AG04449 (cell line): ENCODE measurements around the gene RAB14.
A peak's percentile ranks its signal among the peaks of the same experiment; 100 is the strongest.

Source experiments
- CTCF ChIA-PET: fragments of 350-600 bp; formaldehyde crosslinking; extraction: SDS; loops from one replicate; lab custom pipeline; 2021; ENCODE audit warnings: antibody characterized with exemption; lab: Yijun Ruan, JAX
- POLR2A ChIA-PET: fragments of 400-600, 350-600 bp; formaldehyde crosslinking; extraction: SDS; loops from one replicate; lab custom pipeline; 2020; ENCODE audit warnings: antibody characterized with exemption, inconsistent platforms; lab: Yijun Ruan, JAX
- DNase-seq: peaks from one replicate; pipeline ENCODE4 v3.0.0-alpha.2; 2010; ENCODE audit warnings: low read depth, low spot score
- H3K4me3 ChIP-seq: 2 replicates; pipeline ENCODE4 v1.5.1; 2011; ENCODE audit warnings: low read depth, mild to moderate bottlenecking, control low read depth, low read length
- TF ChIP-seq, protein P1 (sequence below): IDR thresholded peaks from one replicate; pipeline ENCODE4 v1.5.1; 2011; ENCODE audit warnings: mild to moderate bottlenecking, moderate library complexity, low read length, control low read depth, inconsistent platforms; ENCODE audit not compliant: insufficient read depth; ENCODE audit errors: missing control alignments

The RAB14 gene

DNA sequence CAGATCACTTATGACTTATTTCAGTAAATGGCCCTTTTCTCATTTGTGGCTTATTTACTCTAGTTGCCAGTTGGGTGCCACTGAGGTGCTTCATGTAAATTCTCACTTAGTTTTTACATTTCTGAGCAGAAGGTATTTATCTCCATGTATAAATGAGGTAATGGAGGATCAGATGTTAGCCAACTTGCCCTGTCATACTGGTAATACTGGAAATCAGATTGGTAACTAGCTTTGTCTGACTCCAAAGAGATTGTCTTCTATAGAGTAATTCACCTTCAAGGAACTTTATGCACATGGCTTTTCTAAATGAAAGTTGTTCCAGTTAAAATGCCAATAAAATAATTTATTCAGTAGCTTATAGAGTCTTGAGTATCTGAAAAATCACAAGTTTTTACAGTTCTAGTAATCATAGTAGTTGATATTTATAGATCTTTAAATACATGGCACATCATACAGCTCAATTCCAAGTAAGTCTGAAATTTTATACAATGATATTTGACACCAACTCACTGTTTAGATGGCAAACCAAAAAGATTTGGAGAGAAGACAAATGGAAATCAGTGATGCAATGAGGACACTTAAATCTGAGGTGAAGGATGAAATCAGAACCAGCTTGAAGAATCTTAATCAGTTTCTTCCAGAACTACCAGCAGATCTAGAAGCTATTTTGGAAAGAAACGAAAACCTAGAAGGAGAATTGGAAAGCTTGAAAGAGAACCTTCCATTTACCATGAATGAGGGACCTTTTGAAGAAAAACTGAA is 28.8 kb downstream of the RAB14 start:
- TF ChIP-seq, protein P1, sequence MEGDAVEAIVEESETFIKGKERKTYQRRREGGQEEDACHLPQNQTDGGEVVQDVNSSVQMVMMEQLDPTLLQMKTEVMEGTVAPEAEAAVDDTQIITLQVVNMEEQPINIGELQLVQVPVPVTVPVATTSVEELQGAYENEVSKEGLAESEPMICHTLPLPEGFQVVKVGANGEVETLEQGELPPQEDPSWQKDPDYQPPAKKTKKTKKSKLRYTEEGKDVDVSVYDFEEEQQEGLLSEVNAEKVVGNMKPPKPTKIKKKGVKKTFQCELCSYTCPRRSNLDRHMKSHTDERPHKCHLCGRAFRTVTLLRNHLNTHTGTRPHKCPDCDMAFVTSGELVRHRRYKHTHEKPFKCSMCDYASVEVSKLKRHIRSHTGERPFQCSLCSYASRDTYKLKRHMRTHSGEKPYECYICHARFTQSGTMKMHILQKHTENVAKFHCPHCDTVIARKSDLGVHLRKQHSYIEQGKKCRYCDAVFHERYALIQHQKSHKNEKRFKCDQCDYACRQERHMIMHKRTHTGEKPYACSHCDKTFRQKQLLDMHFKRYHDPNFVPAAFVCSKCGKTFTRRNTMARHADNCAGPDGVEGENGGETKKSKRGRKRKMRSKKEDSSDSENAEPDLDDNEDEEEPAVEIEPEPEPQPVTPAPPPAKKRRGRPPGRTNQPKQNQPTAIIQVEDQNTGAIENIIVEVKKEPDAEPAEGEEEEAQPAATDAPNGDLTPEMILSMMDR = no peak
- DNase-seq = no peak
- CTCF ChIA-PET = interaction anchor here (0.7 to 1.2 kb wide), 2 partner anchors 11 to 228 kb away, joined by 3 read pairs; no protein-coding TSS in a partner anchor
- no peak overlapping the region for H3K4me3 ChIP-seq
- POLR2A ChIA-PET = no interaction called here

DNA sequence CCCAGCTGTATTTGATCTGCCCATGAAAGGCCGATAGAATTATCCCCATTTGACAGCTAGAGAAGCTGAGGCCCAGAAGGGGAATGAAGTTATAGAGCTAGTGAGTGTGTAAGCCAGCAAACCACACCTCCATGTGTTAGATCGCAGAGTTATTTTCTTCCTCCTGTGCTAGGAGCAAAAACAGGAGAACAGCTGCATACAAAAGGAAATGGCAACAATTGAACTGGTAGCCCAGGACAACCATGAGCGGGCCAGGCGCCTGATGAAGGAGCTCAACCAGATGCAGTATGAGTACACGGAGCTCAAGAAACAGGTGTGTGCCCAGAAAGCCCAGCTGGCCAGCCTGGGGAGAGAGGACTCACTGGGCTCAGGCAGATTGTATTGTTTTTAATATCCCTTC is 30.4 kb downstream of the RAB14 start:
- TF ChIP-seq, protein P1 = no peak
- no peak overlapping the region for H3K4me3 ChIP-seq
- no peak for DNase-seq
- CTCF ChIA-PET = interaction anchor here (0.7 to 2.7 kb wide), 6 partner anchors 13 to 228 kb away, joined by 3 to 11 read pairs (median 4); no protein-coding TSS in a partner anchor
- POLR2A ChIA-PET = no interaction called here

DNA sequence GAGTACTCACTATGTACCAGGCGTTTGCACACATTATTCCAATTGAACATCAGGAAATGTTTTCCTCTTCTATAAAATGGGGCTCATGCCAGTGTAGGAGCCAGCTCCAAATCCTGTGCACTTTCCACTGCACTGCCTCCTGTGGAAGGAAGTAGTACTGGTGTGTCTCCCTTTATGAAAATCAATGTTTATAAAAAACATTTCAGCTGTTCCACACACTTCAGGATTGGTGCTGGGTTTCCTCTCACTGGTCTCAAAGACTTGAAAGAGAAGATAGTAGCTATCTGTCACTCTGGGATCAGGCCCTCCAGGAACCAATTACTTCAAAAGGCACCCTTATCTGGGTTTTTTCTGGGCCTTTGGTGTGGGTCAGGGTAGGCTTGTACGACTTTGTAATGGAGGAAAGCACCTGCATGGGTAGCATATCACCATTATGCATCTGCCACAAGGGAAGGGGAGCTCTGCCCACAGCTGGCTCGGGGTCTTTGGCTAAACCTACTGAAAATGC is 32.5 kb downstream of the RAB14 start:
- no peak overlapping the region for H3K4me3 ChIP-seq
- no peak for DNase-seq
- ChIA-PET POLR2A (no interaction called here), CTCF (interaction anchor here (1.0 to 2.7 kb wide), 6 partner anchors 9 to 230 kb away, joined by 3 to 11 read pairs (median 4); no protein-coding TSS in a partner anchor)
- TF ChIP-seq, protein P1 = peak; percentile 41

DNA sequence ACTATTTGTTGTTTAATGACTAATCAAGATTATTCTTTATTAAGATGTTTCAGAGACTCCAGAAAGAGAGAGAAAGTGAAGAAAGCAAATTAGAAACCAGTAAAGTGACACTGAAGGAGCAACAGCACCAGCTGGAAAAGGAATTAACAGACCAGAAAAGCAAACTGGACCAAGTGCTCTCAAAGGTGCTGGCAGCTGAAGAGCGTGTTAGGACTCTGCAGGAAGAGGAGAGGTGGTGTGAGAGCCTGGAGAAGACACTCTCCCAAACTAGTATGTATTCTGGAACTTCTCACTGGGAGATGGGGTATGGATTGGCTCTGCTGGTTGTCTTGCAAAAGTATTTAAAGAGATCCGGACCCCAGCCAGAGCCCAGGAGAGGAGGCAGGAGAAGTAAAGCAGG is 33.6 kb downstream of the RAB14 start:
- ChIA-PET CTCF (interaction anchor here (1.8 to 2.6 kb wide), 2 partner anchors 12 to 29 kb away, joined by 5 to 7 read pairs; no protein-coding TSS in a partner anchor), POLR2A (no interaction called here)
- TF ChIP-seq, protein P1 = no peak
- no peak overlapping the region for H3K4me3 ChIP-seq
- DNase-seq = no peak

DNA sequence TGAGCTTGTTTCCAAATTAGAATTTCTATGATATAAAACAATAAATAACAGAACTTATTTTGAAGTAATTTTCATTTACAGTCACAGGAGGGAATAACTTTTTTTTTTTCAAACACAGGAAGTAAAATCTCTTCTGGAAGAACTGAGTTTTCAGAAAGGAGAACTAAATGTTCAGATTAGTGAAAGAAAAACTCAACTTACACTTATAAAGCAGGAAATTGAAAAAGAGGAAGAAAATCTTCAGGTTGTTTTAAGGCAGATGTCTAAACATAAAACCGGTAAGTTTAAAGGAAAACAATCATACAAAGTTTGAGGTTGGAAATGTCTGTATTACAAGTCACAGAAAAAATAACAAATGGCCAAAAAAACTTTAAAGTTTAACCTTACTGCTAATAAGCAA is 41.6 kb downstream of the RAB14 start:
- CTCF ChIA-PET = interaction anchor here (1.6 kb wide), 1 partner anchor 9 kb away, joined by 3 read pairs; no protein-coding TSS in a partner anchor
- TF ChIP-seq, protein P1 = no peak
- POLR2A ChIA-PET = no interaction called here
- no peak for DNase-seq
- H3K4me3 ChIP-seq = no peak overlapping the region

DNA sequence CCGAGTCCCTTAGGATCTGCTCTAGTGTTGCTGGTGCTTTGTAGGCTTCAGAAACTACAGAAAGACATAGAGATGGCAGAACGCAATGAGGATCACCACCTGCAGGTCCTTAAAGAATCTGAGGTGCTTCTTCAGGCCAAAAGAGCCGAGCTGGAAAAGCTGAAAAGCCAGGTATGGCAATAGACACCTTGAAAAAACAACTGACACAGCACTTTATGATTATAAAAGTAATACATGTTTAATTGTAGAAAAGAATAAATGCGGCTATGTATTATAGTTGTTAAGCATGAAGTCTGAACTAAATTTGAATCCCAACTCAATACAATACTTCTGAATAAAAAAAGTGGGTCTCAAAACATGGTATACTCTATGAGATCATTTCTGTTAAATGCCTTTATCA is 43.7 kb downstream of the RAB14 start:
- TF ChIP-seq, protein P1 = no peak
- POLR2A ChIA-PET = no interaction called here
- CTCF ChIA-PET = interaction anchor here (0.6 to 2.2 kb wide), 3 partner anchors 12 to 1080 kb away, joined by 3 to 11 read pairs (median 3); no protein-coding TSS in a partner anchor

More for the DNA sequence above, 43.7 kb downstream of the RAB14 start:
- H3K4me3 ChIP-seq = no peak overlapping the region
- no peak for DNase-seq
